H1 (cell line): ENCODE data around the gene GLIPR1. TPM values are rescaled to one million over a fixed set of nuclear protein-coding genes. Genes with fewer than 3 reads are reported as not detected.

Source experiments
- CTCF ChIA-PET: fragments of 300-600 bp; sonication (Branson Sonifier 250); formaldehyde crosslinking; loops from one replicate; lab custom pipeline; 2021; ENCODE audit not compliant: partially characterized antibody; lab: Charles Lee
- POLR2A ChIA-PET: fragments of 300-600 bp; sonication (Branson Sonifier 250); formaldehyde crosslinking; loops from one replicate; lab custom pipeline; 2021; ENCODE audit warnings: inconsistent platforms; ENCODE audit not compliant: partially characterized antibody; lab: Charles Lee
- DNase-seq, 2 experiments: peaks; one replicate each; pipeline versions ENCODE4 v3.0.0 to v3.0.0-alpha.2; 2010 to 2022; ENCODE audit warnings: low spot score in 2 of 2, low read depth in 1 of 2, mixed read lengths in 1 of 2
- FAIRE-seq: peaks from 2 replicates; lab custom pipeline; 2011; peaks lifted over from hg19 to GRCh38; lab: Jason Lieb, UNC
- H2AFZ ChIP-seq: 2 replicates; pipeline ENCODE4 v1.8.1; 2012; ENCODE audit warnings: low read length, inconsistent platforms
- H2AK5ac ChIP-seq: 2 replicates; pipeline ENCODE4 v1.6.1; 2013; ENCODE audit warnings: low read depth, low read length
- H2BK120ac ChIP-seq: replicated peaks from 2 replicates; pipeline ENCODE3; 2013; ENCODE audit warnings: low read depth, low read length, inconsistent platforms
- H2BK12ac ChIP-seq: 2 replicates; pipeline ENCODE4 v1.6.1; 2013; ENCODE audit warnings: low read depth, low read length
- H2BK15ac ChIP-seq: 2 replicates; pipeline ENCODE4 v1.6.1; 2013; ENCODE audit warnings: low read length
- H2BK20ac ChIP-seq: 2 replicates; pipeline ENCODE4 v1.6.1; 2013; ENCODE audit warnings: low read length
- H2BK5ac ChIP-seq: 2 replicates; pipeline ENCODE4 v1.6.1; 2013; ENCODE audit warnings: low read depth, low read length
- H3K14ac ChIP-seq: 2 replicates; pipeline ENCODE4 v1.6.1; 2013; ENCODE audit warnings: inconsistent platforms; ENCODE audit not compliant: insufficient read length
- H3K18ac ChIP-seq: 2 replicates; pipeline ENCODE4 v1.6.1; 2013; ENCODE audit warnings: low read length; ENCODE audit errors: extremely low read depth
- H3K23ac ChIP-seq: 2 replicates; pipeline ENCODE4 v1.6.1; 2013; ENCODE audit warnings: inconsistent platforms; ENCODE audit not compliant: insufficient read length
- H3K23me2 ChIP-seq: 2 replicates; pipeline ENCODE4 v1.6.1; 2013; ENCODE audit warnings: low read depth, low read length
- H3K27ac ChIP-seq: 2 replicates; pipeline ENCODE4 v1.6.1; 2011; ENCODE audit warnings: low read depth, low read length, inconsistent platforms
- H3K27me3 ChIP-seq, 4 experiments: replicated peaks in 1 of 4; 1 replicate in 1 of 4; 2 replicates in 3 of 4; pipeline versions ENCODE4 v1.6.1 to v1.8.1; 2011 to 2013; ENCODE audit warnings: low read length in 3 of 4, mild to moderate bottlenecking in 3 of 4, inconsistent platforms in 2 of 4, mixed read lengths in 2 of 4, moderate library complexity in 1 of 4; ENCODE audit not compliant: control insufficient read depth in 3 of 4, insufficient read depth in 3 of 4; ENCODE audit errors: extremely low read depth in 1 of 4
- H3K36me3 ChIP-seq, 4 experiments: 2 replicates each; pipeline versions ENCODE4 v1.6.1 to v1.8.1; 2011 to 2013; ENCODE audit warnings: mild to moderate bottlenecking in 4 of 4, low read length in 3 of 4, moderate library complexity in 2 of 4, control low read depth in 1 of 4, inconsistent platforms in 1 of 4; ENCODE audit not compliant: insufficient read depth in 4 of 4, control insufficient read depth in 2 of 4
- H3K4ac ChIP-seq: replicated peaks from 2 replicates; pipeline ENCODE3; 2013; ENCODE audit warnings: low read length, low read depth, mixed read lengths, inconsistent platforms; ENCODE audit not compliant: insufficient read length
- H3K4me1 ChIP-seq, 4 experiments: replicated peaks in 1 of 4; 1 replicate in 1 of 4; 2 replicates in 3 of 4; pipeline versions ENCODE4 v1.6.1 to v1.8.1; 2011 to 2013; ENCODE audit warnings: low read length in 3 of 4, inconsistent platforms in 2 of 4, mixed read lengths in 1 of 4; ENCODE audit not compliant: insufficient read depth in 4 of 4, control insufficient read depth in 3 of 4
- H3K4me2 ChIP-seq, 2 experiments: 2 replicates each; pipeline versions ENCODE4 v1.6.1 to v1.8.1; 2011 to 2013; ENCODE audit warnings: low read depth in 2 of 2, low read length in 2 of 2, control low read depth in 1 of 2, inconsistent platforms in 1 of 2, mild to moderate bottlenecking in 1 of 2; ENCODE audit not compliant: insufficient read depth in 1 of 2
- H3K4me3 ChIP-seq, 4 experiments: fragments of 200-600, 300-600 bp in 1 of 4; sonication (generic), shearing (Covaris generic), sonication (Bioruptor Twin) in 1 of 4; 2 replicates each; pipeline versions ENCODE4 v1.5.1 to v1.8.1; 2011 to 2016; ENCODE audit warnings: low read length in 4 of 4, low read depth in 3 of 4, control low read depth in 2 of 4, inconsistent platforms in 2 of 4, mild to moderate bottlenecking in 2 of 4, mixed read lengths in 1 of 4, moderate library complexity in 1 of 4; ENCODE audit not compliant: insufficient read depth in 2 of 4; ENCODE audit errors: extremely low read depth in 1 of 4
- H3K56ac ChIP-seq: replicated peaks from 2 replicates; pipeline ENCODE3; 2013; ENCODE audit warnings: low read depth, mild to moderate bottlenecking, mixed read lengths, low read length, inconsistent platforms; ENCODE audit not compliant: insufficient read length
- H3K79me1 ChIP-seq: 2 replicates; pipeline ENCODE4 v1.6.1; 2013; ENCODE audit warnings: low read depth, low read length, control low read depth
- H3K79me2 ChIP-seq, 2 experiments: 2 replicates each; pipeline versions ENCODE4 v1.6.1 to v1.8.1; 2012 to 2013; ENCODE audit warnings: low read length in 2 of 2, mild to moderate bottlenecking in 2 of 2, inconsistent platforms in 1 of 2; ENCODE audit not compliant: insufficient read depth in 2 of 2, control insufficient read depth in 1 of 2
- H3K9ac ChIP-seq, 4 experiments: replicated peaks in 1 of 4; 1 replicate in 1 of 4; 2 replicates in 3 of 4; pipeline versions ENCODE4 v1.6.1 to v1.8.1; 2011 to 2013; ENCODE audit warnings: low read depth in 3 of 4, low read length in 3 of 4, control low read depth in 2 of 4, mild to moderate bottlenecking in 2 of 4, moderate library complexity in 2 of 4, inconsistent platforms in 1 of 4; ENCODE audit errors: extremely low read depth in 1 of 4
- H3K9me3 ChIP-seq, 2 experiments: 2 replicates each; pipeline versions ENCODE4 v1.6.1 to v1.8.1; 2012 to 2013; ENCODE audit warnings: mild to moderate bottlenecking in 2 of 2, moderate library complexity in 2 of 2, control low read depth in 1 of 2, inconsistent platforms in 1 of 2, low read depth in 1 of 2, low read length in 1 of 2, mixed read lengths in 1 of 2; ENCODE audit not compliant: insufficient read depth in 2 of 2
- H4K20me1 ChIP-seq, 2 experiments: replicated peaks in 1 of 2; 2 replicates each; pipeline versions ENCODE3 to v1.8.1; 2011 to 2013; ENCODE audit warnings: inconsistent platforms in 2 of 2, low read length in 2 of 2, mild to moderate bottlenecking in 1 of 2; ENCODE audit not compliant: insufficient read depth in 2 of 2, control insufficient read depth in 1 of 2
- H4K5ac ChIP-seq: 2 replicates; pipeline ENCODE4 v1.6.1; 2013; ENCODE audit warnings: low read length, low read depth, mixed read lengths, inconsistent platforms; ENCODE audit not compliant: insufficient read length
- H4K8ac ChIP-seq: 2 replicates; pipeline ENCODE4 v1.8.0; 2013; ENCODE audit warnings: mild to moderate bottlenecking, moderate library complexity, low read length, inconsistent platforms; ENCODE audit not compliant: insufficient read depth; ENCODE audit errors: extremely low read depth
- H4K91ac ChIP-seq: replicated peaks from 2 replicates; pipeline ENCODE3; 2013; ENCODE audit warnings: low read length, mixed read lengths, inconsistent platforms; ENCODE audit not compliant: insufficient read length
- BCL11A ChIP-seq, 2 experiments: IDR thresholded peaks; one replicate each; pipeline ENCODE4 v1.6.1; 2011; ENCODE audit warnings: low read depth in 2 of 2, low read length in 2 of 2, mild to moderate bottlenecking in 2 of 2
- CBX5 ChIP-seq: fragments of 300-800, 300-1000 bp; sonication (generic); IDR thresholded peaks from 2 replicates; pipeline ENCODE4 v1.7.1; 2016; ENCODE audit warnings: antibody characterized with exemption, low read length, low read depth
- CBX8 ChIP-seq: fragments of 300-800, 300-1000 bp; sonication (generic); IDR thresholded peaks from 2 replicates; pipeline ENCODE4 v1.7.1; 2016; ENCODE audit warnings: low read depth, low read length, borderline replicate concordance
- HDAC2 ChIP-seq, 2 experiments: fragments of 300-600 bp in 1 of 2; sonication (generic) in 1 of 2; IDR thresholded peaks; 2 replicates each; pipeline ENCODE4 v1.6.1; 2011 to 2012; ENCODE audit warnings: low read depth in 2 of 2, low read length in 2 of 2, mild to moderate bottlenecking in 2 of 2, moderate library complexity in 2 of 2, borderline replicate concordance in 1 of 2, inconsistent platforms in 1 of 2
- KDM5A ChIP-seq: fragments of 200-600 bp; IDR thresholded peaks from 2 replicates; pipeline ENCODE4 v1.7.1; 2012; ENCODE audit warnings: mild to moderate bottlenecking, low read length, inconsistent platforms, mixed read lengths
- SAP30 ChIP-seq: fragments of 300-600 bp; sonication (generic); IDR thresholded peaks from 2 replicates; pipeline ENCODE4 v1.7.1; 2012; ENCODE audit warnings: low read length, moderate library complexity, mild to moderate bottlenecking, inconsistent platforms; ENCODE audit not compliant: insufficient read depth, insufficient replicate concordance
- TEAD4 ChIP-seq: IDR thresholded peaks from 2 replicates; pipeline ENCODE4 v1.6.1; 2012; ENCODE audit warnings: low read depth, low read length, inconsistent platforms, mixed read lengths
- ZNF274 ChIP-seq: IDR thresholded peaks from 2 replicates; pipeline ENCODE4 v1.7.0; 2012; ENCODE audit warnings: low read length, borderline replicate concordance; ENCODE audit errors: extremely low read depth
- WGBS, 2 experiments: shearing (Covaris generic) in 1 of 2; methylation state at CpG; one replicate each; pipeline versions ENCODE4 v1.1.6 to v1.1.7; 2013 to 2015; ENCODE audit warnings: low lambda C conversion rate in 2 of 2, mixed read lengths in 2 of 2, inconsistent platforms in 1 of 2, low coverage in 1 of 2, missing lambda C conversion rate in 1 of 2; ENCODE audit not compliant: insufficient replicate concordance in 2 of 2, insufficient coverage in 1 of 2, insufficient read length in 1 of 2; ENCODE audit errors: extremely low coverage in 1 of 2, missing lambda C conversion rate in 1 of 2; 5-methylcytosine and 5-hydroxymethylcytosine counted together
- long read RNA-seq, 2 experiments: library from RNA in 1 of 2; library from capped mRNA in 1 of 2; stranded (forward); transcript quantifications; one replicate each; pipeline ENCODE4 v2.0.0, GENCODE V29; 2021; ENCODE audit warnings: inconsistent platforms in 1 of 2
- polyA minus RNA-seq, 3 experiments: library from RNA; depleted of rRNA, polyadenylated mRNA; stranded (reverse); fragments of >200 nt; gene quantifications; 1 replicate in 2 of 3; 2 replicates in 1 of 3; pipeline ENCODE4 v1.2.3, GENCODE V29; 2011
- polyA plus RNA-seq, 7 experiments: library from polyadenylated mRNA; depleted of rRNA in 3 of 7; stranded (reverse) in 5 of 7; unstranded in 2 of 7; fragments of >200 nt in 5 of 7; fragments of 200-250 nt in 2 of 7; gene quantifications; 1 replicate in 5 of 7; 2 replicates in 1 of 7; 4 replicates in 1 of 7; pipeline versions ENCODE4 v1.2.1 to v1.2.3, GENCODE V29; 2011 to 2013; ENCODE audit warnings: missing spikeins in 2 of 7, mixed read lengths in 2 of 7
- total RNA-seq: library from RNA; stranded (reverse); fragmentation: NEBNext Ultra II Directional; extraction: Animal tissue kit (Norgen Biotek cat#: 25700); gene quantifications from 2 replicates; pipeline ENCODE4 v1.2.1, GENCODE V29; 2021

The GLIPR1 gene
- total RNA-seq, result 1.5 and 1.7 TPM in 2 replicates
- 0.09 and 0.23 TPM in 2 replicates for polyA plus RNA-seq (2011; rRNA removed)
- 0.10 TPM for polyA plus RNA-seq (2011; cell fraction: cytosol; rRNA removed)
- polyA plus RNA-seq (2011; cell fraction: nucleus; rRNA removed), result 0.44 TPM
- 0.16 to 1.0 TPM (median 0.30 TPM) in 4 replicates for polyA plus RNA-seq (2012, experiment 1 of 2)
- 0.09 TPM for polyA plus RNA-seq (2012, experiment 2 of 2)
- 1.3 TPM for polyA plus RNA-seq (2013, experiment 1 of 2)
- polyA plus RNA-seq (2013, experiment 2 of 2), result 1.2 TPM
- polyA minus RNA-seq (2011; rRNA and poly(A)+ RNA removed), result 0.47 and 0.63 TPM in 2 replicates
- polyA minus RNA-seq (2011; cell fraction: cytosol; rRNA and poly(A)+ RNA removed), result not detected
- polyA minus RNA-seq (2011; cell fraction: nucleus; rRNA and poly(A)+ RNA removed), result 0.90 TPM
- long read RNA-seq, experiment 1, full-length matches to known transcripts, result 1 of 1 reads
- long read RNA-seq, experiment 1, partial matches to known transcripts, result 0 of 1 reads
- long read RNA-seq, experiment 1, other reads (novel, unspliced or antisense), result 0 of 1 reads
- long read RNA-seq, experiment 2, full-length matches to known transcripts, result 1 of 1 reads
- long read RNA-seq, experiment 2, partial matches to known transcripts, result 0 of 1 reads
- long read RNA-seq, experiment 2, other reads (novel, unspliced or antisense), result 0 of 1 reads

DNA sequence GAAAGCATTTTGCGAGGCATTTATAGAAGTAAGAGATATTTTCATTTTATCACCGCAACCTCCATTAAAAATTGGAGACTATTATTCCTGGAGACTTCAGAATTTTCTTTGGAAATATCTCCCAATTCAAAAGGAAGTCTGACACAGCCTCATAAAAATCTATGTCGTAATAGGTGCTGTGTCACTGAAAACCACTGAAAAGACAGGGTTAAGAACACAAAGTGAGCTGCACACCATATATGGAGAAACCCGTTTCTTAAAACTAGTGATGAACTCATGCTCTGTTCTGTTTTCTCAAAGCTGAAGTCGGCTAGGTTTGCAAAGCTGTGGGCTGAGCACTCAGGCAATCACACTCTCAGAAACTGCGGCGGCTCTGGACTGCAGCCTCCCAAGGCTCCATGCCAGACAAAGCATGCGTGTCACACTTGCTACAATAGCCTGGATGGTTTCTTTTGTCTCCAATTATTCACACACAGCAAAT is at the start of gene GLIPR1:
Gene GLIPR1, plus strand, starts transcription at position 287 of the 481 bp plus-strand sequence. Its CDS starts 126 bp downstream, at position 413.
- peaks cover 0 to 8% (median 5%) of the 10 kb centered on the region in 4 experiments; a peak in 5 of 7 replicates for H3K4me1 ChIP-seq
- H3K4ac ChIP-seq, result no peak within 1 kb of the TSS
- H4K20me1 ChIP-seq, result no peaks in the 10 kb centered on the region
- no peak within 1 kb of the TSS for H3K23ac ChIP-seq
- WGBS, 2 experiments, result 84% methylated on average over 8 of the region's 8 CpGs; no CpG with 5 or more reads in 1 of the 2 experiments
- no peak within 1 kb of the TSS for H2BK5ac ChIP-seq
- peak within 1 kb of the TSS; percentile 31 for H2BK120ac ChIP-seq
- H4K91ac ChIP-seq, result no peak within 1 kb of the TSS
- no peak within 1 kb of the TSS for H3K9ac ChIP-seq
- no peak within 1 kb of the TSS for H3K4me2 ChIP-seq
- H3K56ac ChIP-seq, result no peak within 1 kb of the TSS
- H3K27me3 ChIP-seq, result no peaks in the 10 kb centered on the region
- H3K79me2 ChIP-seq, result no peaks in the 10 kb centered on the region
- no peak for FAIRE-seq
- no peaks in the 10 kb centered on the region for H3K23me2 ChIP-seq
- H3K4me3 ChIP-seq, result no peak within 1 kb of the TSS
- ChIA-PET POLR2A (no interaction called here), CTCF (interaction anchor here (1.1 to 1.8 kb wide), 3 partner anchors 25 to 556 kb away, joined by 3 to 5 read pairs (median 4); no protein-coding TSS in a partner anchor)
- 0 out of 2 replicates have a peak within 1 kb of the TSS, but pooled peaks have one; percentile 21 for H2BK20ac ChIP-seq
- H3K14ac ChIP-seq, result no peak within 1 kb of the TSS
- H3K36me3 ChIP-seq, result no peaks in the 10 kb centered on the region
- no peak within 1 kb of the TSS for H4K5ac ChIP-seq
- no peak within 1 kb of the TSS for H3K27ac ChIP-seq
- no peaks in the 10 kb centered on the region for H3K79me1 ChIP-seq
- no peak within 1 kb of the TSS for H4K8ac ChIP-seq
- H3K9me3 ChIP-seq, result no peaks in the 10 kb centered on the region
- H2BK15ac ChIP-seq, result no peak within 1 kb of the TSS
- no peak within 1 kb of the TSS for H2AK5ac ChIP-seq
- peak within 1 kb of the TSS; percentile 62; the same call in 1 of the 2 replicates for H3K18ac ChIP-seq
- no peak within 1 kb of the TSS for H2BK12ac ChIP-seq
- H2AFZ ChIP-seq, result peak within 1 kb of the TSS; percentile 42
- no peak for DNase-seq
- no peak for TF ChIP-seq TEAD4
- no peak for TF ChIP-seq CBX8
- no peak for TF ChIP-seq ZNF274
- no peak for TF ChIP-seq CBX5
- TF ChIP-seq BCL11A (IDR thresholded peaks at IDR 0.05; ENCODE audit: low read depth in 2 of 2, low read length in 2 of 2), result no peak
- no peak for TF ChIP-seq HDAC2 (IDR thresholded peaks at IDR 0.05; ENCODE audit: borderline replicate concordance in 1 of 2, low read depth in 2 of 2, low read length in 2 of 2)
- TF ChIP-seq KDM5A, result no peak
- TF ChIP-seq SAP30, result no peak
